Measurements from ENCODE around the gene MKLN1.
A peak's percentile ranks its signal among the peaks of the same experiment; 100 is the strongest.
"Not testable (repeated sequence)": the region's sequence is repeated elsewhere in the genome, so short reads cannot be mapped to it uniquely, and the experiment has no call there.

Gene MKLN1

DNA sequence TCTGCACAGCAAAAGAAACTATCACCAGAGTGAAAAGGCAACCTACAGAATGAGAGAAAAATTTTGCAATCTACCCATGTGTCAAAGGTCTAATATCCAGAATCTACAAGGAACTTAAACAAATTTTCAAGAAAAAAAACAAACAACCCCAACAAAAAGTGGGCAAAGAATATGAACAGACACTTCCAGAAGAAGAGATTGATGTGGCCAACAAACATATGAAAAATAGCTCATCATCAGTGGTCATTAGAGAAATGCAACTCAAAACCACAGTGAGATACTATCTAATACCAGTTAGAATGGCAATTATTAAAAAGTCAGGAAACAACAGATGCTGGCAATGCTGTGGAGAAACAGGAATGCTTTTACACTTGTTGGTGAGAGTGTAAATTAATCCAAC lies 7.1 kb upstream of the MKLN1 start:
- DNase-seq = no peak

DNA sequence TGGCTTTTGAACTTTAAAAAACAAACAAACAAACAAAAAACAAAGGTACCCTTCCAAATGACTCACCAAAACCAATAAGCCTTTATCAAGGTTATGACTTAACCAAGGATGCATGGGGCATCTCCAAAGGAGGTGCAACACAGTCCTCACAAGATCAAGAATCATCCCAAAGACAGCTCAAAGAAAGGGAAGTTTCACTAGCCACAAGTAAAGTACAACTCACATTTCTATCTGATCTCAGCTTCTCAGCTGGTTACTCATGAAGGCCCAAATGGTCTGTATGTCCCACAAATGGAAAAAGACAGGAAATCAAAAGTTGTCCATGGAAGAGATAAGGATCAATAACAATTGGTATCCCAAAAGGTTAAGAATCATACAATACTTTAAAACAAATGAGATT lies 6.0 kb upstream of the MKLN1 start:
- no peak for DNase-seq

DNA sequence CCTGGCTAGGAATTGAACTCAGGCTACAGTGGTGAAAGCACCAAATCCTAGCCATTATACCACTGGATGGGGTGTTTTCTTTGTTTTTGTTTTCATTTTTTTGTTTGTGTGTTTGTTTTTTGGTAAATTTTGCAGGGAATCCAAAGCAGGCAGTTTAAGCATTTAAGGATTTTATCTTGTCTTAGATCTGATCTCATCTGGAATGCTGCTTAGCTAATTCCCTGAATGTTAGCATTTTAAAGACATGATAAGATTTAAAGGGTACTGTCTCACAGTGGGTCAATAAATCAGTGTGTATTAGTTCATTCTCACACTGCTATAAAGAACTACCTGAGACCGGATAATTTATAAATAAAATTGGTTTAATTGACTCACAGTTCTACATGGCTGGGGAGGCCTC lies 5.6 kb upstream of the MKLN1 start:
- DNase-seq = no peak

DNA sequence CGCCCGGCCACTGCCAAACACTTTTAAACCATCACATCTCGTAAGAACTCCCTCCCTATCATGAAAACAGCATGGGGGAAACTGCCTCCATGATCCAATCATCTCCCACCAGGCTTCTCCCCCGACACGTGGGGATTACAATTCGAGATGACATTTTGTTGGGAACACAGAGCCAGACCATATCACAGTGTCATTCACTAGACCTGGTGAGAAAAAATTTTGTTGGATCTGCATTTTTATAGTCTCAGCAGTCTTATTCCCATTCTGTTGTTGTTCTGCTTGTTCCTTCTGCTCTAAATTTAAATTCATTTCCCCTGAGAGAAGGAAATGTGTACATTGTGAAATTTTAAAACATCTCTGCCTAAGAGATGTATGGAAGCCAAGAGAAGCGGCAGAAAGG lies 4.8 kb upstream of the MKLN1 start:
- DNase-seq = no peak

DNA sequence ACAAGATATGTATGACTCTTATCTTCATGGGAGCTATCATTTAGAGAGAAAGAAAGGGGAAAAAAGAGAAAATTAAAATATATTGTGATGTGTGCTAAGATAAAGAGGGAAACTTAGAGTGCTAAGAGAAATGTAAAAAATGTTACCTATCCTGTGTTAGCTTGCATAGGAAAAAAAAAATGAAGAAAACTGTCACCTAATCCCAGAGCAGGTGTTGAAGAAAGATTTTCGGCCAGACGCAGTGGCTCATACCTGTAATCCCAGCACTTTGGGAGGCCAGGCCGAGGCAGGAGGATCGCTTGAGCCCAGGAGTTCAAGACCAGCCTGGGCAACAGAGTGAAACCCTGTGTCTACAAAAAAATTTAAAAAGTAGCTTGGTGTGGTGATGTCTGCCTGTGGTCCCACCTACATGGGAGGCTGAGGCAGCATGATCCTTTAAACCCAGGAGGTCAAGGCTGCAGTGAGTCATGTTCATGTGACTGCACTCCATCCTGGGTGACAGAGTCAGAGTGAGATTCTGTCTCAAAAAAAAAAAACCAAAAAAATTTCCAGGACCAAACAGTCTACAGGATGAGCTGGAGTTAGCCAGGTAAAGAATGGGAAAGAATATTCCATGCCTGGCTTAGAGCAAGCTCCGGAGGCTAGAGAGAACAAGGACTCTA lies 2.4 kb upstream of the MKLN1 start:
- DNase-seq = no peak

DNA sequence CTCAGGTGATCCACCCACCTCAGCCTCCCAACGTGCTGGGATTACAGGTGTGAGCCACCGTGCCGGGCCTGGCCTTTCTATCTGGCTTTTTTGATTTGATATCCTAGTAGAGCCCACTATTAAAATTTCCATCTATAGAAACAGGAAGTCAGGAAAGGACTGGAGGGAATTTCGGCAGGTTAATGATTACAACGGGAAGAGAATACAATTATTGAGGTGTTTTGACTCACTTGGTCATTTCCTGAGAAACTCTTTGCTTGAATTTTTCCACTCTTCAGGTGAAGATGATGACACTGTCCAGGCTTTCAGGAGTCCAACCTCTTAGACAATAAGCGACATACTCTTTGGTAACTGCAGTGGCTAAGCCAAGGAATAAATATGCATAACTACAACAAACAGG lies 1.1 kb upstream of the MKLN1 start:
- no peak for DNase-seq

- peak; percentile 5 for DNase-seq
These were observed 539 bp upstream of the MKLN1 start for GRCh38 chr7:131327049-131327625.

DNA sequence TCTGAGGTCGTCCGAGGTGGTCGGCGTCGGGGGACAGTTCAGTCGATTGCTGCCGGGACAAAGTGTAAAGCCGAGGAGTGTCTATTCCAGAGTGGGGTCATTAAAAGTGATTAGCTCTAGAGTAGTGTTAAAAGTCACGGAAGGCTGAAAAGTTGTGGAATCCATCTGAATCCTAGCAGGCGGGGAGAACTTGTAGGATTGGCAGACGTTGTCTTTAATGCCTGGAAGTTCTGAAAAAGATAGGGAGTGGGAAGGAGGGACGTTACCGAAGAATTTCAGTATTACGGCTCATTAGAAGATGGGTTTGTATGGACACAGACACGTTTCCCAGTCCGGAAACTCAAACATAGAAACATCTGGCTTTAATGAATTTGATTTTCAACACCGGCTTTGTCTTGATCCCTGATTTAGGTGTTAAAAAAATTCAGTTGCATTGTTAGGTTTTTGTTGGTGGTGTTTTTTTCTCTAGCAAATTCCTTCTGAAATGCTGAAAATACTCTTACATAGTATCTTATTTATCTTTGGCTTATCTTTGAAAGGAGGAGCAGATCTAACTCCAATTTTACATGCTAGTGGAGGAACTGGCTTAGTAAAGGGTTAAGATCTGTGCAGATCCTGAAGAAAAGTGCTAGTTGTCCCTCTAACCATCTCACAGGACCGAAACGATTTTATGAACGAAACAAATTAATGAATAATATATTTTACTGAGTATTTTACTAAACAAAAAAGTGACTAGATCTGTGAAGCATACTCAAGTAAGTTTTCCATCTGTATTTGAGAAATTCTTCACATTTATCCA lies 900 bp downstream of the MKLN1 start:
- DNase-seq = no peak

DNA sequence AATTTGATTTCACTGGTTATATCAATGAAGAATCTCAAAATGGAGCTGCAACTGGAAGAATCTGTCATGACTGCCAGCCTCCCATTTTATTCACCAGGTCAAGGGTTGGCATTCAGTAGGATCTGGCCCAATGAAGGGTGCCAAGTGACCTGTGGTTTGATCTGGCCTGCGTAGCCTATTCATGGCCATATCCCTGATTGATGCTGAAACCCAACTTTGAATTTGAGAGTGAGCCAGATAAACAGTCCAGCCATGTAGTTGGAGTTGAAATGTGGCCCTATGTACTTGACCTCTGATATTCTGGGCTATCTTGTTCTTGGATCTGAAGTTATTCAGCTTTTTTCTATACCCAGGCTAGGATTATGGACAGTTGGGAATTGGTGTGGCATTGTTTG lies 1.5 kb downstream of the MKLN1 start:
- DNase-seq = no peak

DNA sequence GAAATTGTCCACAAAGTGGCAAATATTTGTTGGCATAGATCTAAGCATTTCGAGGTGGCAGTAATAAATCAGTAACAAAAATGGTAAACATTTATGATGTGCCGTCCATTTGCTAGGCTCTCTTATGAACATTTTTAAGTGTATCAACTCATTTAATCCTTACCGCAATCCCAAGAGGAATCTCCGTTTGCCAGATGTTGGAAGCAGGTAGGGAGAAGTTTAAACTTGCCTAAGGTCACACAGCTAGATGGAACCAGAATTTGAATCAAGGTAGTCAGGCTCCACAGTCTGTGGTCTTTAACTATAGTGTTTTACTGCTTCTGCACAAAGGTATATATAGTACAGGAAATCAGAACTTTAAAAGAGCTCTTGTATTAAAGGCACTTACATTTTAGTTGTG lies 2.6 kb downstream of the MKLN1 start:
- no peak for DNase-seq

DNA sequence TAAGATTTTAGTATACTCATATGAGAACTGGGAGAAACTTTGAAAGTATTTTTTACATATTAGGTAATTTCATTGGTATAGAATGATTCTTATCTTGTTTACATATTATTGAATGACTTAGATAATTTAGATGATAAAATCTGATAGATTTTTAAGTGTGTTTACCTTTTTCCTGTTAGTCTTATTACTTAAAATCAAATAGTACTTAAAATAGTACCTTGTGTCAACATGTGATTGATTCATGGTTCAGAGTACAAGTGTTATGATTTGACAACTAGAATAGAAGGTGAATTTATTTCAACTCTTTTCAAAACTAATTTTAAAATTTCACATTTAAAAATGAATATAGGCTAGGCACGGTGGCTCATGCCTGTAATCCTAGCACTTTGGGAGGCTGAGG lies 4.1 kb downstream of the MKLN1 start:
- DNase-seq = no peak

DNA sequence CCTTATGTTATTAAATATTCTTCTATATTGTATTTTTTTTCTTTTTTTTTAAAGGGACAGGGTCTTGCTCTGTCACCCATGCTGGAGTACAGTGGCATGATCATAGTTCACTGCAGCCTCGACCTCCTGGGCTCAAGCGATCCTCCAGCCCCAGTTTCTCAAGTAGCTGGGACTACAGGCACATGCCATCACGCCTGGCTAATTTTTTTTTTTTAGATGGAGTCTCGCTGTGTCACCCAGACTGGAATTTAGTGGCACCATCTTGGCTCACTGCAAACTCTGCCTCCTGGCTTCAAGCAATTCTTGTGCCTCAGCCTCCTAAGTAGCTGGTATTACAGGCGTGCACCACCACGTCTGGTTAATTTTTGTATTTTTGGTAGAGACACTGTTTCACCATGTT lies 5.1 kb downstream of the MKLN1 start:
- not testable (repeated sequence) for DNase-seq

DNA sequence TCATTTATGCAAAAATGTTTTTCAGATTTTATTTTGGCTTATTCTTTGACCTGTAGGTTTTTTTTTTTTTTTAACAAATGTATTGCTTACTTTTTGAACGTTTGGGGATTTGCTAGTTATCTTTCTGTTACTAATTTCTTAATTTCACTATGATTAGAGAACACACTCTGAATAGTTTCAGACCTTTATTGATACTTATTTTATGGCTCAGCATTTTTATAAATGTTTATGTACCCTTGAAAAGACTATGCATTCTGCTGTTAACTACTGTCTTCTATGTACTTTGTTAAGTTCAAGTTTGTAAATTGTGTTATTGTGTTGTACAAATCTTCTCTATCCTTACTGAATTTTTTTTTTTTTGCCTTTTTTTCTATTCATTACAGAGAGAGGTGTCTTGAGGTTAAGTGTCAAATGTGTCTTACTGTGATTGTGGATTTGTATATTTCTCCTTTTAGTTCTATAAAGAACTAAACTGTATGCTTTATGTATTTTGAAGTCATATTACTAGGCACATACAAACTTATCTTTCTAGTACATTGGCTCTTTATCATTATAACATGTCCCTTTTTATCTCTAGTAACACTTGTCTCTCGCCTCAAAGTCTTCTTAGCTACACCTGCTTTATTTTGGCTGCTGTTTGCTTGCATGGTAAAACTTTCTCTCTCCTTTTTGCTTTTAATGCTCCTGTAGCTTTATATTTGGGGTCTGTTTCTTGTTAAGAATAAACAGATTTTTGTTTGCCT lies 8.1 kb downstream of the MKLN1 start:
- DNase-seq = no peak

DNA sequence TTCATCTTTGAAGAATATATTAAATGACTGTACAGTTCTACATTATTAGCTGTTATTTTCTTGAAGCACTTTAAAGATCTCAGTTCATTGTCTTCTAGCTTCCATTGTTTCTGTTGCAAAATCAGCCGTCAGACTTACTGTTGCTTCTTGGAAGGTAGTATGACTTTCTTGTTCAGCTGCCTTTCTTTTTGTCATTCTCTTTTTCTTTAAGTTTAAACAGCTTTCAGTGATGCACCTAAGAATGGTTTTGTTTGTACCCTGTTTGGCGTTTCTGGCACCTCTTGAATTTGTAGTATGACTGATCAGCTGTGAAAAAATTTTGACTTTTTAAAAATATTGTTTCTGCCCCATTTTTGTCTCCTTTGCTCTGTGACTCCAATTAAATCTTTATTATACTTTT lies 9.3 kb downstream of the MKLN1 start:
- DNase-seq = no peak

- DNase-seq = no peak
These were observed 10.5 kb downstream of the MKLN1 start for GRCh38 chr7:131338173-131338572.

GRCh38 chr7:131338691-131339390 lies 11.2 kb downstream of the MKLN1 start:
- DNase-seq = no peak

DNA sequence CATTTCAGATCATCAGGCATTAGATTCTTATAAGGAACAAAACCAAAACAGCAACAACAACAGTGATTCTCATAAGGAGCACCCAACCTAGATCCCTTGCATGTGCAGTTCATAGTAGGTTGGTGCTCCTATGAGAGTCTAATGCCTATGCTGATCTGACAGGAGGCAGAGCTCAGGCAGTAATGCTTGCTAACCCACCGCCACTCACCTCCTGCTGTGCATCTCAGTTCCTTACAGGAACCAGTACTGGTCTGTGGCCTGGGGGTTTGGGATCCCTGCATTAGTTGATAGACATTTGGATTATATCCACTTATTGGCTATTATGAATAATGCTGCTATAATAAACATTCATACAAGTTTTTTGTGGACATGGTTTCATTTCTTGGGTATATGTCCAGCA lies 14.0 kb downstream of the MKLN1 start:
- no peak for DNase-seq

- DNase-seq = no peak
These were observed 15.3 kb downstream of the MKLN1 start for GRCh38 chr7:131342864-131343442.

DNA sequence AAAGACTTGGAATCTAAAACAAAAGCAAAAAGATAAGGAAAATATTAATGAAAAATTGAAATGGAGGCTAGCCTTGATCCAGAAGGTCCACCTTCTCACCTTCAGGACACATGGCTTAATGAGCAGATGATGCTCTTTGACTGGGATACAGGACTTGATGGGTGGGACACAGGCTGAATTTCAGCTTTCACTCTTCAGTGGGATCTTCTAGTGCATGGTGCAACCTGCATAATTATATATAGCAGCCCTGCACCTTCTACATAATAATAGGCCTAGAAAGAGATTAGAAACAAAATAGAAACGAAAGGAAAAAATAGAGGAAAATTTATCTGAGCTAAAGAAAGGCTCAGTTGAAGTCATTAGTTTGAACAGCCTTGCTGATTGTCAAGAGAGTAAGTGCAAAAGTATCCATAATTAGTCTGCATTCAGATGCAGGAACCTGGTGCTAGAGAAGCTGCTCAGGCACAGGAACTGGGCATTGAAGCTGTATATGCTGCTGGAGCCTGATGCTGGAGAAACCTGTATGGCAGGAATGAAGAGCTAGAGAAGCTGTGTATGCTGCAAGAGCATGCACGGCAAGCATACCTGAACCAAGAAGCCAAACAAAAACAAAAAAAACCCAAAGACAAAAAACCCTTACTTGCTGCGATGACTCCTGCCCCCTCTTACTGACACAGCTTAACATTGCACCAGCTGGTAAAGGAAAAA lies 19.4 kb downstream of the MKLN1 start:
- DNase-seq = no peak

DNA sequence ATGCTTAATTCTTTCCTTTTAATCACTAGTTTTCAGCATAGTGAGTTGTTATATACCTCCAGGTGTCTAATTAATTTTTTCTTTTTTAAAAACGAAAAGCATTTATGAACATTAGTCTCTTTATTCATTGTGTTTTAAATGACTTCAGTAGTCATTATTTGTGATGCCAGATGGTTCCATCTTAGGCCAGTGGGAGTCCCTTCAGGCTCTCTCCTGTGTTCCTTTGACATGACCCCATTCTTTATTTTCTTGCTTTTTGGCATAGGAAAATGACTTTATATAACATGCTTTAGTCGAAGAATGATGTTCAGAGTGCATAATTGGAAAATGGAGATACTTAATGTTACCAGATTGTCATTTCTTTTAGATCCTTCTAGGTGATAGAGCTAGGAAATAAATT lies 24.4 kb downstream of the MKLN1 start:
- no peak for DNase-seq

GRCh38 chr7:131354390-131354789 lies 26.7 kb downstream of the MKLN1 start:
- no peak for DNase-seq

Measured in activated effector memory CD4-positive, alpha-beta T cell treated with Interleukin-2 at 50 U/mL for 16 hours (primary cell).